CD14-positive monocyte (primary cell): ENCODE measurements around the gene RPS5. TPM values are rescaled to one million over a fixed set of nuclear protein-coding genes. Genes with fewer than 3 reads are reported as not detected.

ENCODE experiments used
- DNase-seq, 3 donors: peaks; one replicate each; pipeline ENCODE4 v3.0.0-alpha.2; 2011 to 2022
- H2AFZ ChIP-seq: 2 replicates; pipeline ENCODE4 v1.6.0; 2012; ENCODE audit warnings: mild to moderate bottlenecking, low read depth, low read length, inconsistent platforms; ENCODE audit not compliant: insufficient read depth, poor library complexity, severe bottlenecking
- H3K27ac ChIP-seq, 2 donors: 1 replicate in 1 of 2; 2 replicates in 1 of 2; pipeline ENCODE4 v1.5.1; 2012 to 2013; ENCODE audit warnings: low read length in 2 of 2, control low read depth in 1 of 2, inconsistent platforms in 1 of 2, low read depth in 1 of 2, mild to moderate bottlenecking in 1 of 2
- H3K27me3 ChIP-seq, 2 donors: one replicate each; pipeline versions ENCODE4 v1.6.0 to v1.6.1; 2011 to 2013; ENCODE audit warnings: low read length in 2 of 2; ENCODE audit not compliant: control insufficient read depth in 2 of 2, insufficient read depth in 2 of 2
- H3K36me3 ChIP-seq, 2 donors: replicated peaks in 1 of 2; 1 replicate in 1 of 2; 2 replicates in 1 of 2; pipeline versions ENCODE4 v1.5.1 to v1.6.1; 2012 to 2013; ENCODE audit warnings: low read length in 2 of 2, control low read depth in 1 of 2, inconsistent platforms in 1 of 2, mild to moderate bottlenecking in 1 of 2; ENCODE audit not compliant: insufficient read depth in 2 of 2, control insufficient read depth in 1 of 2
- H3K4me1 ChIP-seq, 2 donors: 1 replicate in 1 of 2; 2 replicates in 1 of 2; pipeline versions ENCODE4 v1.5.1 to v1.6.1; 2012 to 2013; ENCODE audit warnings: low read length in 2 of 2, control low read depth in 1 of 2, inconsistent platforms in 1 of 2, mild to moderate bottlenecking in 1 of 2, moderate library complexity in 1 of 2; ENCODE audit not compliant: insufficient read depth in 2 of 2, control insufficient read depth in 1 of 2
- H3K4me2 ChIP-seq: replicated peaks from 2 replicates; pipeline ENCODE3; 2012; ENCODE audit warnings: low read length, moderate library complexity, mild to moderate bottlenecking; ENCODE audit not compliant: poor library complexity, severe bottlenecking; ENCODE audit errors: extremely low read depth
- H3K4me3 ChIP-seq, 3 experiments: fragments of 200-600 bp in 1 of 3; sonication (generic) in 1 of 3; replicated peaks in 1 of 3; 1 replicate in 2 of 3; 2 replicates in 1 of 3; pipeline ENCODE4 v1.5.1; 2011 to 2013; ENCODE audit warnings: low read length in 3 of 3, mild to moderate bottlenecking in 3 of 3, control low read depth in 2 of 3, low read depth in 2 of 3, inconsistent platforms in 1 of 3, moderate library complexity in 1 of 3
- H3K79me2 ChIP-seq: 2 replicates; pipeline ENCODE4 v1.6.0; 2012; ENCODE audit warnings: mild to moderate bottlenecking, control low read depth, inconsistent platforms, low read length, moderate library complexity; ENCODE audit not compliant: insufficient read depth
- H3K9ac ChIP-seq: 2 replicates; pipeline ENCODE4 v1.6.0; 2017; ENCODE audit warnings: low read length, mild to moderate bottlenecking; ENCODE audit not compliant: insufficient read depth, poor library complexity, severe bottlenecking
- H3K9me3 ChIP-seq, 2 donors: replicated peaks in 1 of 2; 1 replicate in 1 of 2; 2 replicates in 1 of 2; pipeline versions ENCODE4 v1.5.1 to v1.6.1; 2012 to 2013; ENCODE audit warnings: low read length in 2 of 2, control low read depth in 1 of 2; ENCODE audit not compliant: control insufficient read depth in 1 of 2, insufficient read depth in 1 of 2
- H4K20me1 ChIP-seq: 2 replicates; pipeline ENCODE4 v1.6.0; 2012; ENCODE audit warnings: mild to moderate bottlenecking, low read length, control low read depth, moderate library complexity; ENCODE audit not compliant: insufficient read depth
- H3K27ac Mint-ChIP-seq, 7 donors: one replicate each; pipeline ENCODE4 v1.8.0; 2020; ENCODE audit warnings: mild to moderate bottlenecking in 7 of 7, mixed read lengths in 7 of 7, moderate library complexity in 6 of 7, inconsistent platforms in 2 of 7
- H3K27me3 Mint-ChIP-seq, 3 donors: one replicate each; pipeline ENCODE4 v1.8.0; 2021 to 2022; ENCODE audit warnings: low read depth in 3 of 3, mild to moderate bottlenecking in 3 of 3, mixed read lengths in 3 of 3, moderate library complexity in 3 of 3, inconsistent platforms in 1 of 3
- H3K36me3 Mint-ChIP-seq, 2 donors: one replicate each; pipeline ENCODE4 v1.8.0; 2020; ENCODE audit warnings: mixed read lengths in 2 of 2, inconsistent platforms in 1 of 2, mild to moderate bottlenecking in 1 of 2
- H3K4me1 Mint-ChIP-seq: one replicate; pipeline ENCODE4 v1.8.0; 2020; ENCODE audit warnings: mild to moderate bottlenecking, mixed read lengths
- H3K4me3 Mint-ChIP-seq, 2 donors: one replicate each; pipeline ENCODE4 v1.8.0; 2020; ENCODE audit warnings: mild to moderate bottlenecking in 2 of 2, mixed read lengths in 2 of 2, moderate library complexity in 1 of 2
- H3K9me3 Mint-ChIP-seq, 7 donors: one replicate each; pipeline ENCODE4 v1.8.0; 2020 to 2022; ENCODE audit warnings: mixed read lengths in 7 of 7, mild to moderate bottlenecking in 6 of 7, moderate library complexity in 6 of 7, inconsistent platforms in 2 of 7
- WGBS: methylation state at CpG from one replicate; pipeline ENCODE4 v1.1.5; 2013; ENCODE audit warnings: missing lambda C conversion rate; ENCODE audit not compliant: insufficient coverage; 5-methylcytosine and 5-hydroxymethylcytosine counted together
- intact Hi-C, 2 donors: fragments of 100-400 bp; cut with micrococcal nuclease; formaldehyde crosslinking; loops; one replicate each; pipeline versions ENCODE4 v1.15.0 to v1.15.1; 2023
- polyA plus RNA-seq, 3 donors: library from polyadenylated mRNA; depleted of rRNA in 1 of 3; unstranded in 2 of 3; stranded (reverse) in 1 of 3; fragments of 300-500 nt in 2 of 3; fragments of >200 nt in 1 of 3; fragmentation: Illumina TruSeq in 2 of 3; gene quantifications; 1 replicate in 2 of 3; 2 replicates in 1 of 3; pipeline ENCODE4 v1.2.3, GENCODE V29; 2012 to 2021
- TF ChIP-seq, protein P1 (sequence below): fragments of 200-600 bp; IDR thresholded peaks from one replicate; pipeline ENCODE4 v1.8.0; 2022; ENCODE audit warnings: antibody characterized with exemption, mild to moderate bottlenecking

The RPS5 gene
- polyA plus RNA-seq, 3 donors: 485 to 1,381 (median 580) TPM

- Histone ChIP-seq H3K9me3 (peaks cover 0 to 7% of the 10 kb centered on the region in 2 donors), H3K4me2 (no peak overlapping the region), H4K20me1 (no peaks in the 10 kb centered on the region), H3K4me1 (peaks cover 26 to 36% of the 10 kb centered on the region in 2 donors), H3K9ac (no peak overlapping the region), H3K36me3 (no peaks in the 10 kb centered on the region), H3K27me3 (no peaks in the 10 kb centered on the region), H3K4me3 (no peak overlapping the region), H2AFZ (peak overlapping the region; percentile 76), H3K79me2 (no peaks in the 10 kb centered on the region), H3K27ac (peak overlapping the region in 1 of 2 donors; percentile 33)
- Mint-ChIP-seq H3K36me3 (no peaks in the 10 kb centered on the region), H3K9me3 (peaks cover 0 to 4% (median 0%) of the 10 kb centered on the region in 7 donors), H3K4me3 (no peak overlapping the region), H3K27ac (peak overlapping the region in 3 of 7 donors; percentile 30 to 62 (median 31)), H3K4me1 (peaks cover 22% of the 10 kb centered on the region), H3K27me3 (peaks cover 0 to 8% (median 0%) of the 10 kb centered on the region in 3 donors)
- WGBS: 0% methylated on average over 5 of the region's 5 CpGs
- DNase-seq: peak in 1 of 3 donors; percentile 11
- TF ChIP-seq, protein P1, sequence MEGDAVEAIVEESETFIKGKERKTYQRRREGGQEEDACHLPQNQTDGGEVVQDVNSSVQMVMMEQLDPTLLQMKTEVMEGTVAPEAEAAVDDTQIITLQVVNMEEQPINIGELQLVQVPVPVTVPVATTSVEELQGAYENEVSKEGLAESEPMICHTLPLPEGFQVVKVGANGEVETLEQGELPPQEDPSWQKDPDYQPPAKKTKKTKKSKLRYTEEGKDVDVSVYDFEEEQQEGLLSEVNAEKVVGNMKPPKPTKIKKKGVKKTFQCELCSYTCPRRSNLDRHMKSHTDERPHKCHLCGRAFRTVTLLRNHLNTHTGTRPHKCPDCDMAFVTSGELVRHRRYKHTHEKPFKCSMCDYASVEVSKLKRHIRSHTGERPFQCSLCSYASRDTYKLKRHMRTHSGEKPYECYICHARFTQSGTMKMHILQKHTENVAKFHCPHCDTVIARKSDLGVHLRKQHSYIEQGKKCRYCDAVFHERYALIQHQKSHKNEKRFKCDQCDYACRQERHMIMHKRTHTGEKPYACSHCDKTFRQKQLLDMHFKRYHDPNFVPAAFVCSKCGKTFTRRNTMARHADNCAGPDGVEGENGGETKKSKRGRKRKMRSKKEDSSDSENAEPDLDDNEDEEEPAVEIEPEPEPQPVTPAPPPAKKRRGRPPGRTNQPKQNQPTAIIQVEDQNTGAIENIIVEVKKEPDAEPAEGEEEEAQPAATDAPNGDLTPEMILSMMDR: no peak
- intact Hi-C loops: no loop called here
Observed at GRCh38 chr19:58364146-58364545, 22.9 kb upstream of the RPS5 start.

GRCh38 chr19:58366585-58367430 is 20.3 kb upstream of the RPS5 start:
- no peak overlapping the region for H3K27ac Mint-ChIP-seq
- H3K4me2 ChIP-seq: no peak overlapping the region
- peaks cover 0 to 7% of the 10 kb centered on the region in 2 donors for H3K9me3 ChIP-seq
- no peak overlapping the region for H3K4me3 ChIP-seq
- no peak overlapping the region for H2AFZ ChIP-seq
- no peaks in the 10 kb centered on the region for H3K27me3 ChIP-seq
- peaks cover 19% of the 10 kb centered on the region for H3K4me1 Mint-ChIP-seq
- WGBS: 94% methylated on average over 31 of the region's 32 CpGs
- TF ChIP-seq, protein P1: no peak
- no peak overlapping the region for H3K9ac ChIP-seq
- intact Hi-C loops: no loop called here
- no peaks in the 10 kb centered on the region for H3K36me3 Mint-ChIP-seq
- no peaks in the 10 kb centered on the region for H3K79me2 ChIP-seq
- H3K4me1 ChIP-seq: peaks cover 22 to 30% of the 10 kb centered on the region in 2 donors
- H3K27me3 Mint-ChIP-seq: peaks cover 0 to 10% (median 0%) of the 10 kb centered on the region in 3 donors
- no peaks in the 10 kb centered on the region for H3K36me3 ChIP-seq
- no peak overlapping the region for H3K4me3 Mint-ChIP-seq
- H4K20me1 ChIP-seq: no peaks in the 10 kb centered on the region
- H3K27ac ChIP-seq: no peak overlapping the region
- no peak for DNase-seq
- H3K9me3 Mint-ChIP-seq: peaks cover 0 to 4% (median 0%) of the 10 kb centered on the region in 7 donors
